Liver (tissue), 9 donors: ENCODE results near the gene ACOXL. TPM values are rescaled to one million over a fixed set of nuclear protein-coding genes. Genes with fewer than 3 reads are reported as not detected.

Experiments used
- DNase-seq: peaks from one replicate; pipeline ENCODE4 v3.0.0-alpha.2; 2017; ENCODE audit warnings: low spot score
- H3K27ac ChIP-seq, 2 donors: one replicate each; pipeline ENCODE4 v1.7.0; 2013; ENCODE audit warnings: inconsistent platforms in 2 of 2, low read length in 2 of 2, control low read depth in 1 of 2, low read depth in 1 of 2, mild to moderate bottlenecking in 1 of 2
- H3K27me3 ChIP-seq, 4 donors: one replicate each; pipeline versions ENCODE4 v1.6.1 to v1.7.0; 2013; ENCODE audit warnings: low read length in 3 of 4, inconsistent platforms in 1 of 4, mild to moderate bottlenecking in 1 of 4, moderate library complexity in 1 of 4; ENCODE audit not compliant: control insufficient read depth in 4 of 4, insufficient read depth in 4 of 4
- H3K36me3 ChIP-seq, 4 donors: one replicate each; pipeline versions ENCODE4 v1.6.1 to v1.7.0; 2013; ENCODE audit warnings: low read length in 3 of 4, mild to moderate bottlenecking in 3 of 4, low read depth in 1 of 4, moderate library complexity in 1 of 4; ENCODE audit not compliant: control insufficient read depth in 4 of 4, insufficient read depth in 3 of 4
- H3K4me1 ChIP-seq, 4 donors: one replicate each; pipeline versions ENCODE4 v1.6.1 to v1.7.0; 2013; ENCODE audit warnings: low read length in 3 of 4, mild to moderate bottlenecking in 3 of 4, moderate library complexity in 1 of 4; ENCODE audit not compliant: control insufficient read depth in 4 of 4, insufficient read depth in 4 of 4
- H3K4me3 ChIP-seq, 3 donors: one replicate each; pipeline versions ENCODE4 v1.6.1 to v1.7.0; 2013; ENCODE audit warnings: low read length in 3 of 3, control low read depth in 1 of 3, low read depth in 1 of 3, mild to moderate bottlenecking in 1 of 3
- H3K9ac ChIP-seq, 2 donors: one replicate each; pipeline ENCODE4 v1.7.0; 2013; ENCODE audit warnings: low read length in 2 of 2, mild to moderate bottlenecking in 2 of 2, moderate library complexity in 2 of 2, control low read depth in 1 of 2, low read depth in 1 of 2
- H3K9me3 ChIP-seq, 4 donors: one replicate each; pipeline versions ENCODE4 v1.6.1 to v1.7.0; 2013; ENCODE audit warnings: low read length in 3 of 4; ENCODE audit not compliant: control insufficient read depth in 4 of 4
- ATF3 ChIP-seq: IDR thresholded peaks from 2 replicates; pipeline ENCODE4 v1.6.1; 2016; ENCODE audit warnings: antibody characterized with exemption
- EGR1 ChIP-seq, 2 donors: IDR thresholded peaks; 2 replicates each; pipeline ENCODE4 v1.6.1; 2016 to 2018; ENCODE audit warnings: antibody characterized with exemption in 2 of 2, low read depth in 2 of 2
- FOXA1 ChIP-seq: IDR thresholded peaks from 2 replicates; pipeline ENCODE4 v1.6.1; 2016; ENCODE audit warnings: antibody characterized with exemption
- FOXA2 ChIP-seq: IDR thresholded peaks from 2 replicates; pipeline ENCODE4 v1.6.1; 2016; ENCODE audit warnings: antibody characterized with exemption
- GABPA ChIP-seq, 2 donors: IDR thresholded peaks in 1 of 2; conservative IDR thresholded peaks in 1 of 2; 2 replicates each; pipeline ENCODE4 v1.6.1; 2016; ENCODE audit warnings: antibody characterized with exemption in 2 of 2, mild to moderate bottlenecking in 1 of 2, moderate library complexity in 1 of 2
- HNF4A ChIP-seq, 2 donors: conservative IDR thresholded peaks; 2 replicates each; pipeline ENCODE4 v1.6.1; 2016; ENCODE audit warnings: antibody characterized with exemption in 2 of 2, mild to moderate bottlenecking in 2 of 2
- HNF4G ChIP-seq: IDR thresholded peaks from 2 replicates; pipeline ENCODE4 v1.6.1; 2016; ENCODE audit warnings: antibody characterized with exemption
- JUND ChIP-seq, 2 donors: IDR thresholded peaks; 2 replicates each; pipeline ENCODE4 v1.6.1; 2016; ENCODE audit warnings: antibody characterized with exemption in 2 of 2
- MAX ChIP-seq: IDR thresholded peaks from 2 replicates; pipeline ENCODE4 v1.6.1; 2016; ENCODE audit warnings: antibody characterized with exemption
- NR2F2 ChIP-seq: IDR thresholded peaks from 2 replicates; pipeline ENCODE4 v1.6.1; 2016; ENCODE audit warnings: antibody characterized with exemption
- RAD21 ChIP-seq, 2 donors: IDR thresholded peaks; 2 replicates each; pipeline ENCODE4 v1.6.1; 2016; ENCODE audit warnings: antibody characterized with exemption in 2 of 2, mild to moderate bottlenecking in 2 of 2
- RXRA ChIP-seq, 2 donors: IDR thresholded peaks; 2 replicates each; pipeline ENCODE4 v1.6.1; 2017 to 2018; ENCODE audit warnings: antibody characterized with exemption in 2 of 2, mild to moderate bottlenecking in 1 of 2
- SP1 ChIP-seq: IDR thresholded peaks from 2 replicates; pipeline ENCODE4 v1.6.1; 2018; ENCODE audit warnings: antibody characterized with exemption, mild to moderate bottlenecking
- TAF1 ChIP-seq: conservative IDR thresholded peaks from 2 replicates; pipeline ENCODE4 v1.6.1; 2016; ENCODE audit warnings: antibody characterized with exemption, mild to moderate bottlenecking
- YY1 ChIP-seq: IDR thresholded peaks from 2 replicates; pipeline ENCODE4 v1.6.1; 2016; ENCODE audit warnings: antibody characterized with exemption, mild to moderate bottlenecking
- ZBTB33 ChIP-seq: IDR thresholded peaks from 2 replicates; pipeline ENCODE4 v1.6.1; 2016; ENCODE audit warnings: antibody characterized with exemption
- WGBS: extraction: QIAGEN DNeasy Blood & Tissue Kit; methylation state at CpG from one replicate; pipeline ENCODE4 v1.1.7; 2013; 5-methylcytosine and 5-hydroxymethylcytosine counted together
- polyA plus RNA-seq, 2 donors: library from polyadenylated mRNA; stranded (reverse) in 1 of 2; unstranded in 1 of 2; fragments of 200-250 nt in 1 of 2; fragments of >200 nt in 1 of 2; fragmentation: Nextera tagmentation in 1 of 2; extraction: Ambion mirVana in 1 of 2; gene quantifications; one replicate each; pipeline versions ENCODE4 v1.2.1 to v1.2.3, GENCODE V29; 2013 to 2015
- total RNA-seq, 2 donors: library from RNA; depleted of rRNA; stranded (reverse); fragments of >200 nt; gene quantifications; one replicate each; pipeline ENCODE4 v1.2.3, GENCODE V29; 2014
- TF ChIP-seq, protein P1 (sequence below): fragments of 150-350 bp; IDR thresholded peaks from 2 replicates; pipeline ENCODE4 v1.5.1; 2017; ENCODE audit warnings: improper control_type of control experiment, low read depth, low read length; ENCODE audit not compliant: missing input control
- TF ChIP-seq, protein P2 (sequence below): IDR thresholded peaks from 2 replicates; pipeline ENCODE4 v1.6.1; 2016; ENCODE audit warnings: antibody characterized with exemption, mild to moderate bottlenecking
- donor health status: healthy.
- donor health status: healthy.
- donor health status: healthy.
- donor health status: healthy.
- donor health status: healthy.

ACOXL gene
- total and polyA plus RNA-seq, 4 donors: 0.07 TPM; not detected in 3

DNA sequence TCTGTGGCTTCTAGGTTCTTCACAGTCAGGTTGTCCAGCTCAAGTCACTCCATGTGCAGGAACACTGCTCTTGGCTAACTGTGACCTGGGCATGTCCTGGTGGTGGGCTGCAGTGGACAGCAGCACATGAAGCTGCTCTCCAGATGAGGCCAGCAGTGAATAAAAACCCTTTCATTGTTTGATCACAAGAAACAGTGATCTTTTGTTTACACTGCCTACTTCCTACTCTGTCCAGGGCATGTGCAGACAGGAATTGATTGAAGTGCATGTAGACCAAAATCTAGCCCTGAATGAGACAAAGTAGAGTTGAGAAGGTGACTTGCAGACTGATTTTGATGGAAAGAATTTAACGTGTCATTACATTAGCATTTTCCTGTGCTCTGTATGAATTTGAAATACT is 423.2 kb downstream of the ACOXL start:
- H3K4me3 ChIP-seq: no peak overlapping the region

GRCh38 chr2:111156529-111156928 is 424.2 kb downstream of the ACOXL start:
- DNase-seq: no peak
- no peak overlapping the region for H3K9ac ChIP-seq
- no peaks in the 10 kb centered on the region for H3K9me3 ChIP-seq
- H3K4me3 ChIP-seq: no peak overlapping the region
- no peaks in the 10 kb centered on the region for H3K27me3 ChIP-seq
- H3K27ac ChIP-seq: no peak overlapping the region
- 90% methylated on average over 8 of the region's 8 CpGs for WGBS
- H3K36me3 ChIP-seq: peaks cover 0 to 46% (median 28%) of the 10 kb centered on the region in 4 donors
- no peak for TF ChIP-seq SP1
- TF ChIP-seq ATF3: no peak
- TF ChIP-seq MAX: no peak
- TF ChIP-seq GABPA (IDR thresholded peaks at IDR 0.05 in 1 of 2, conservative IDR thresholded peaks at IDR 0.05 in 1 of 2): no peak
- no peak for TF ChIP-seq TAF1
- TF ChIP-seq, protein P1, sequence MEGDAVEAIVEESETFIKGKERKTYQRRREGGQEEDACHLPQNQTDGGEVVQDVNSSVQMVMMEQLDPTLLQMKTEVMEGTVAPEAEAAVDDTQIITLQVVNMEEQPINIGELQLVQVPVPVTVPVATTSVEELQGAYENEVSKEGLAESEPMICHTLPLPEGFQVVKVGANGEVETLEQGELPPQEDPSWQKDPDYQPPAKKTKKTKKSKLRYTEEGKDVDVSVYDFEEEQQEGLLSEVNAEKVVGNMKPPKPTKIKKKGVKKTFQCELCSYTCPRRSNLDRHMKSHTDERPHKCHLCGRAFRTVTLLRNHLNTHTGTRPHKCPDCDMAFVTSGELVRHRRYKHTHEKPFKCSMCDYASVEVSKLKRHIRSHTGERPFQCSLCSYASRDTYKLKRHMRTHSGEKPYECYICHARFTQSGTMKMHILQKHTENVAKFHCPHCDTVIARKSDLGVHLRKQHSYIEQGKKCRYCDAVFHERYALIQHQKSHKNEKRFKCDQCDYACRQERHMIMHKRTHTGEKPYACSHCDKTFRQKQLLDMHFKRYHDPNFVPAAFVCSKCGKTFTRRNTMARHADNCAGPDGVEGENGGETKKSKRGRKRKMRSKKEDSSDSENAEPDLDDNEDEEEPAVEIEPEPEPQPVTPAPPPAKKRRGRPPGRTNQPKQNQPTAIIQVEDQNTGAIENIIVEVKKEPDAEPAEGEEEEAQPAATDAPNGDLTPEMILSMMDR: no peak
- no peak for TF ChIP-seq FOXA1
- TF ChIP-seq RXRA (IDR thresholded peaks at IDR 0.05): no peak
- TF ChIP-seq NR2F2: no peak
- TF ChIP-seq JUND (IDR thresholded peaks at IDR 0.05): no peak
- no peak for TF ChIP-seq RAD21 (IDR thresholded peaks at IDR 0.05)
- no peak for TF ChIP-seq ZBTB33
- TF ChIP-seq, protein P2, sequence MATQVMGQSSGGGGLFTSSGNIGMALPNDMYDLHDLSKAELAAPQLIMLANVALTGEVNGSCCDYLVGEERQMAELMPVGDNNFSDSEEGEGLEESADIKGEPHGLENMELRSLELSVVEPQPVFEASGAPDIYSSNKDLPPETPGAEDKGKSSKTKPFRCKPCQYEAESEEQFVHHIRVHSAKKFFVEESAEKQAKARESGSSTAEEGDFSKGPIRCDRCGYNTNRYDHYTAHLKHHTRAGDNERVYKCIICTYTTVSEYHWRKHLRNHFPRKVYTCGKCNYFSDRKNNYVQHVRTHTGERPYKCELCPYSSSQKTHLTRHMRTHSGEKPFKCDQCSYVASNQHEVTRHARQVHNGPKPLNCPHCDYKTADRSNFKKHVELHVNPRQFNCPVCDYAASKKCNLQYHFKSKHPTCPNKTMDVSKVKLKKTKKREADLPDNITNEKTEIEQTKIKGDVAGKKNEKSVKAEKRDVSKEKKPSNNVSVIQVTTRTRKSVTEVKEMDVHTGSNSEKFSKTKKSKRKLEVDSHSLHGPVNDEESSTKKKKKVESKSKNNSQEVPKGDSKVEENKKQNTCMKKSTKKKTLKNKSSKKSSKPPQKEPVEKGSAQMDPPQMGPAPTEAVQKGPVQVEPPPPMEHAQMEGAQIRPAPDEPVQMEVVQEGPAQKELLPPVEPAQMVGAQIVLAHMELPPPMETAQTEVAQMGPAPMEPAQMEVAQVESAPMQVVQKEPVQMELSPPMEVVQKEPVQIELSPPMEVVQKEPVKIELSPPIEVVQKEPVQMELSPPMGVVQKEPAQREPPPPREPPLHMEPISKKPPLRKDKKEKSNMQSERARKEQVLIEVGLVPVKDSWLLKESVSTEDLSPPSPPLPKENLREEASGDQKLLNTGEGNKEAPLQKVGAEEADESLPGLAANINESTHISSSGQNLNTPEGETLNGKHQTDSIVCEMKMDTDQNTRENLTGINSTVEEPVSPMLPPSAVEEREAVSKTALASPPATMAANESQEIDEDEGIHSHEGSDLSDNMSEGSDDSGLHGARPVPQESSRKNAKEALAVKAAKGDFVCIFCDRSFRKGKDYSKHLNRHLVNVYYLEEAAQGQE: no peak
- TF ChIP-seq YY1: no peak
- no peak for TF ChIP-seq HNF4A (conservative IDR thresholded peaks at IDR 0.05)
- TF ChIP-seq FOXA2: no peak
- TF ChIP-seq HNF4G: no peak
- TF ChIP-seq EGR1 (IDR thresholded peaks at IDR 0.05; ENCODE audit: low read depth in 2 of 2): no peak
- peaks cover 7 to 25% (median 16%) of the 10 kb centered on the region in 4 donors for H3K4me1 ChIP-seq

More for the DNA sequence above, 423.2 kb downstream of the ACOXL start:
- H3K9me3 ChIP-seq: no peaks in the 10 kb centered on the region
- WGBS: 82% methylated on average over 1 of the region's 1 CpG
- no peak overlapping the region for H3K9ac ChIP-seq
- H3K27ac ChIP-seq: no peak overlapping the region
- TF ChIP-seq EGR1 (IDR thresholded peaks at IDR 0.05; ENCODE audit: low read depth in 2 of 2): no peak
- no peak for TF ChIP-seq YY1
- TF ChIP-seq ZBTB33: no peak
- TF ChIP-seq JUND (IDR thresholded peaks at IDR 0.05): no peak
- TF ChIP-seq HNF4G: no peak
- no peak for TF ChIP-seq RXRA (IDR thresholded peaks at IDR 0.05)
- TF ChIP-seq ATF3: no peak
- no peak for TF ChIP-seq FOXA2
- TF ChIP-seq HNF4A (conservative IDR thresholded peaks at IDR 0.05): no peak
- no peak for TF ChIP-seq SP1
- peaks cover 3 to 16% (median 7%) of the 10 kb centered on the region in 4 donors for H3K4me1 ChIP-seq
- no peaks in the 10 kb centered on the region for H3K27me3 ChIP-seq
- no peak for DNase-seq
- peaks cover 2 to 49% (median 31%) of the 10 kb centered on the region in 4 donors for H3K36me3 ChIP-seq
